Lower leg skin (tissue), 3 donors: ENCODE measurements around the gene MFNG.

Experiments
- CTCF ChIP-seq, 3 donors: fragments of 450-650 bp; IDR thresholded peaks; one replicate each; pipeline ENCODE4 v1.5.1; 2016; ENCODE audit warnings: antibody characterized with exemption in 3 of 3, mild to moderate bottlenecking in 3 of 3, moderate library complexity in 2 of 3
- POLR2A ChIP-seq, 2 donors: fragments of 450-650 bp; IDR thresholded peaks; one replicate each; pipeline ENCODE4 v1.6.1; 2016 to 2017; ENCODE audit warnings: antibody characterized with exemption in 2 of 2, mild to moderate bottlenecking in 1 of 2, moderate library complexity in 1 of 2

- TF ChIP-seq CTCF (IDR thresholded peaks at IDR 0.05), result no peak
- TF ChIP-seq POLR2A (IDR thresholded peaks at IDR 0.05), result no peak
Measured at GRCh38 chr22:37489983-37490382, 3.8 kb upstream of the MFNG start.
